ENCODE data around the gene SH3RF3. TPM values are rescaled to one million over a fixed set of nuclear protein-coding genes. Genes with fewer than 3 reads are reported as not detected.

Gene SH3RF3
- total and polyA plus RNA-seq, 10 of the 15 experiments (the other 5 are each of a cell fraction or from before 2014, with no cell fraction given) = 0.08 to 8.8 (median 2.3) TPM

DNA sequence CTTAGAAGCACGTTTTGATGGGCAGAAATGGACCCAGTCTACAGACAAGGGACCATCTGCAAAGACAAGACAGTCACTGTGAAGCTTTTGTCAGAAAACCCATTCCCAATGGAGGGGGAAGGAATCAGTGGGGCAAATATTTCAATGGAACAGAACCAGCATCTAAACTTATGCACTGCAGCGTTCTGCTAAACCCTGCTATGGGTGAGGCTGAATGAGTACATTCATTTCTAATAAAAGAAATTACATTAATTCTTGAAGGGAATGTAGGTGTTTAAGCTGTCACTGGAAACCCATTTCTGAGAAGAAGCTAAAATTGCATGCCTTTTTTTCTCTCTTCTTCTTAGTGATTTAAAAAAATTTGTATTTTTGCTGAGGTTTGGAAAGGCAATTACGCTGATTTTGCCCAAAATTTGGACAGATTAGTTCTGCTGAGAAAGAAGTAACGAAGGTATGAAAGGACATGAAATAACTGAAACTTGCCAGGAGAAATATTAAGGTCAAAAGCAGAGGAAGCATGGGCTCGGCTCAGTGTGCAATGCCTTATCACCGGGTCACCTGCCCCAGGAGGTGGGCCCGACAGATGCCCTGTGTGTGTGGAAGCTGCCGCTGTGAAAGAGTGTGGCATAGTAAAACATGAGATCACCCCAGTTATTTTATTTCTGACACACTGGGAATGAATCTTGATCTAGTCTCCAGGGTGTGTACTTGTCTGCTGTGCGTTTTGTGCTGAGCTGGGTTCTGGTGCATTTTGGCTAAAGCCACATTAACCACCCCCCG is 24.2 kb downstream of the SH3RF3 start:
- POLR2A ChIA-PET = interaction anchor here (0.6 kb wide), 1 partner anchor 328 kb away, joined by 4 read pairs; no protein-coding TSS in a partner anchor
- CTCF ChIA-PET = interaction anchor here (0.7 to 2.9 kb wide), 3 partner anchors 13 to 114 kb away, joined by 3 to 11 read pairs (median 3); no protein-coding TSS in a partner anchor
- Histone ChIP-seq H3K27ac (ENCODE audit: control insufficient read depth, insufficient read depth) (no peak overlapping the region), H3K4me1 (ENCODE audit: control insufficient read depth, insufficient read depth, low read length) (peaks cover 10% of the 10 kb centered on the region; the same call in 1 of the 2 replicates), H3K4me2 (ENCODE audit: control insufficient read depth, insufficient read depth) (no peak overlapping the region), H3K9me3 (replicated peaks; ENCODE audit: control insufficient read depth, insufficient read depth, low read length) (no peaks in the 10 kb centered on the region), H3K79me2 (ENCODE audit: control insufficient read depth, insufficient read depth, low read length) (peaks cover 2% of the 10 kb centered on the region; the same call in 1 of the 2 replicates), H3K36me3 (ENCODE audit: control insufficient read depth in 2 of 2, insufficient read depth in 2 of 2, low read length in 1 of 2) (no peaks in the 10 kb centered on the region), H3K27me3 (replicated peaks in 1 of 2; ENCODE audit: control insufficient read depth in 2 of 2, insufficient read depth in 2 of 2, low read length in 1 of 2) (no peaks in the 10 kb centered on the region), H2AFZ (ENCODE audit: control insufficient read depth, low read depth, low read length) (no peak overlapping the region), H3K4me3 (no peak overlapping the region), H3K9ac (ENCODE audit: control insufficient read depth, insufficient read depth, low read length) (no peak overlapping the region), H4K20me1 (ENCODE audit: control insufficient read depth, insufficient read depth) (no peaks in the 10 kb centered on the region)
- SMC1A ChIA-PET (ENCODE audit: uncharacterized antibody, unreplicated experiment) = interaction anchor here (0.6 to 2.2 kb wide), 6 partner anchors 9 to 128 kb away, joined by 3 to 5 read pairs (median 3); no protein-coding TSS in a partner anchor
- ATAC-seq (no peak), DNase-seq (ENCODE audit: low read depth, low spot score) (no peak), FAIRE-seq (no peak)
- intact Hi-C loops (cut with micrococcal nuclease; ENCODE audit: unreplicated experiment) (no loop called here), in situ Hi-C loops (cut with MboI) (no loop called here)
- WGBS (ENCODE audit: insufficient coverage, insufficient replicate concordance, low lambda C conversion rate, missing lambda C conversion rate) = 35% methylated on average over 10 of the region's 10 CpGs
- BruUV-seq (replicated peaks) = no TSS peak
- TF ChIP-seq, protein P1, sequence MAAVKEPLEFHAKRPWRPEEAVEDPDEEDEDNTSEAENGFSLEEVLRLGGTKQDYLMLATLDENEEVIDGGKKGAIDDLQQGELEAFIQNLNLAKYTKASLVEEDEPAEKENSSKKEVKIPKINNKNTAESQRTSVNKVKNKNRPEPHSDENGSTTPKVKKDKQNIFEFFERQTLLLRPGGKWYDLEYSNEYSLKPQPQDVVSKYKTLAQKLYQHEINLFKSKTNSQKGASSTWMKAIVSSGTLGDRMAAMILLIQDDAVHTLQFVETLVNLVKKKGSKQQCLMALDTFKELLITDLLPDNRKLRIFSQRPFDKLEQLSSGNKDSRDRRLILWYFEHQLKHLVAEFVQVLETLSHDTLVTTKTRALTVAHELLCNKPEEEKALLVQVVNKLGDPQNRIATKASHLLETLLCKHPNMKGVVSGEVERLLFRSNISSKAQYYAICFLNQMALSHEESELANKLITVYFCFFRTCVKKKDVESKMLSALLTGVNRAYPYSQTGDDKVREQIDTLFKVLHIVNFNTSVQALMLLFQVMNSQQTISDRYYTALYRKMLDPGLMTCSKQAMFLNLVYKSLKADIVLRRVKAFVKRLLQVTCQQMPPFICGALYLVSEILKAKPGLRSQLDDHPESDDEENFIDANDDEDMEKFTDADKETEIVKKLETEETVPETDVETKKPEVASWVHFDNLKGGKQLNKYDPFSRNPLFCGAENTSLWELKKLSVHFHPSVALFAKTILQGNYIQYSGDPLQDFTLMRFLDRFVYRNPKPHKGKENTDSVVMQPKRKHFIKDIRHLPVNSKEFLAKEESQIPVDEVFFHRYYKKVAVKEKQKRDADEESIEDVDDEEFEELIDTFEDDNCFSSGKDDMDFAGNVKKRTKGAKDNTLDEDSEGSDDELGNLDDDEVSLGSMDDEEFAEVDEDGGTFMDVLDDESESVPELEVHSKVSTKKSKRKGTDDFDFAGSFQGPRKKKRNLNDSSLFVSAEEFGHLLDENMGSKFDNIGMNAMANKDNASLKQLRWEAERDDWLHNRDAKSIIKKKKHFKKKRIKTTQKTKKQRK (IDR thresholded peaks at IDR 0.05; ENCODE audit: low read depth, low read length) = no peak
- TF ChIP-seq NFXL1 (IDR thresholded peaks at IDR 0.05; ENCODE audit: borderline replicate concordance) = no peak
- RAD21 ChIA-PET (ENCODE audit: unreplicated experiment) = no interaction called here

Data from GM12878 (cell line).